ENCODE measurements around the gene BEST1.

- TF ChIP-seq CTCF (IDR thresholded peaks at IDR 0.05) (no peak), POLR2A (IDR thresholded peaks at IDR 0.05) (no peak)
Observed at GRCh38 chr11:61916737-61917333, 33.3 kb upstream of the BEST1 start.
